MCF 10A (cell line): ENCODE data around the gene BMPR1B. TPM values are rescaled to one million over a fixed set of nuclear protein-coding genes. Genes with fewer than 3 reads are reported as not detected.

Source experiments
- BruUV-seq: library from RNA; stranded (reverse); fragments of 400-500 nt; replicated peaks from 2 replicates; lab custom pipeline; 2021; lab: Mats Ljungman, UMichigan
- CTCF ChIA-PET: fragments of 300-600 bp; sonication (Branson Sonifier 250); formaldehyde crosslinking; extraction: SDS; loops from one replicate; lab custom pipeline; 2021; ENCODE audit warnings: antibody characterized with exemption, inconsistent platforms; lab: Yijun Ruan, JAX
- POLR2A ChIA-PET: fragments of 300-600, 350-650 bp; sonication (Branson Sonifier 250); formaldehyde crosslinking; extraction: SDS; loops from one replicate; lab custom pipeline; 2020; ENCODE audit warnings: antibody characterized with exemption, inconsistent platforms; lab: Yijun Ruan, JAX
- DNase-seq: peaks from one replicate; pipeline ENCODE4 v3.0.0-alpha.2; 2018; ENCODE audit not compliant: unreplicated experiment
- H3K27ac Mint-ChIP-seq: one replicate; pipeline ENCODE4 v1.8.0; 2022; ENCODE audit warnings: mild to moderate bottlenecking, low read depth, mixed read lengths; ENCODE audit not compliant: unreplicated experiment
- H3K27me3 Mint-ChIP-seq: one replicate; pipeline ENCODE4 v1.8.0; 2022; ENCODE audit warnings: mixed read lengths; ENCODE audit not compliant: insufficient read depth, unreplicated experiment
- H3K36me3 Mint-ChIP-seq: one replicate; pipeline ENCODE4 v1.8.0; 2022; ENCODE audit warnings: mild to moderate bottlenecking, moderate library complexity, mixed read lengths; ENCODE audit not compliant: insufficient read depth, unreplicated experiment
- H3K4me1 Mint-ChIP-seq: one replicate; pipeline ENCODE4 v1.8.0; 2022; ENCODE audit warnings: mixed read lengths; ENCODE audit not compliant: insufficient read depth, unreplicated experiment
- H3K4me3 Mint-ChIP-seq: one replicate; pipeline ENCODE4 v1.8.0; 2022; ENCODE audit warnings: mild to moderate bottlenecking, moderate library complexity, mixed read lengths; ENCODE audit not compliant: unreplicated experiment
- H3K9me3 Mint-ChIP-seq: one replicate; pipeline ENCODE4 v1.8.0; 2022; ENCODE audit warnings: mixed read lengths; ENCODE audit not compliant: unreplicated experiment
- intact Hi-C: fragments of 100-400 bp; cut with micrococcal nuclease; formaldehyde crosslinking; loops from 2 replicates; pipeline ENCODE4 v1.14.1; 2022
- total RNA-seq: library from RNA; stranded (reverse); gene quantifications from 2 replicates; pipeline ENCODE4 v1.2.3, GENCODE V29; 2022
- TF ChIP-seq, protein P1 (sequence below): fragments of 200-600 bp; IDR thresholded peaks from one replicate; pipeline ENCODE4 v1.8.0; 2022; ENCODE audit warnings: antibody characterized with exemption, mild to moderate bottlenecking; ENCODE audit not compliant: unreplicated experiment

Gene BMPR1B
- total RNA-seq, 1 experiment from 2014 or later, result 18.8 TPM

GRCh38 chr4:95085124-95085833 is 327.5 kb downstream of the BMPR1B start:
- TF ChIP-seq, protein P1, sequence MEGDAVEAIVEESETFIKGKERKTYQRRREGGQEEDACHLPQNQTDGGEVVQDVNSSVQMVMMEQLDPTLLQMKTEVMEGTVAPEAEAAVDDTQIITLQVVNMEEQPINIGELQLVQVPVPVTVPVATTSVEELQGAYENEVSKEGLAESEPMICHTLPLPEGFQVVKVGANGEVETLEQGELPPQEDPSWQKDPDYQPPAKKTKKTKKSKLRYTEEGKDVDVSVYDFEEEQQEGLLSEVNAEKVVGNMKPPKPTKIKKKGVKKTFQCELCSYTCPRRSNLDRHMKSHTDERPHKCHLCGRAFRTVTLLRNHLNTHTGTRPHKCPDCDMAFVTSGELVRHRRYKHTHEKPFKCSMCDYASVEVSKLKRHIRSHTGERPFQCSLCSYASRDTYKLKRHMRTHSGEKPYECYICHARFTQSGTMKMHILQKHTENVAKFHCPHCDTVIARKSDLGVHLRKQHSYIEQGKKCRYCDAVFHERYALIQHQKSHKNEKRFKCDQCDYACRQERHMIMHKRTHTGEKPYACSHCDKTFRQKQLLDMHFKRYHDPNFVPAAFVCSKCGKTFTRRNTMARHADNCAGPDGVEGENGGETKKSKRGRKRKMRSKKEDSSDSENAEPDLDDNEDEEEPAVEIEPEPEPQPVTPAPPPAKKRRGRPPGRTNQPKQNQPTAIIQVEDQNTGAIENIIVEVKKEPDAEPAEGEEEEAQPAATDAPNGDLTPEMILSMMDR, result no peak
- no TSS peak for BruUV-seq
- intact Hi-C loops, result no loop called here
- Mint-ChIP-seq H3K27me3 (no peaks in the 10 kb centered on the region), H3K9me3 (no peaks in the 10 kb centered on the region), H3K36me3 (no peaks in the 10 kb centered on the region), H3K4me1 (peaks cover 46% of the 10 kb centered on the region), H3K4me3 (no peak overlapping the region), H3K27ac (peak overlapping the region; percentile 79)
- DNase-seq, result no peak
- POLR2A ChIA-PET, result interaction anchor here (0.6 to 0.7 kb wide), 2 partner anchors 92 to 230 kb away, joined by 4 to 5 read pairs; no protein-coding TSS in a partner anchor
- CTCF ChIA-PET, result interaction anchor here (0.6 to 0.7 kb wide), 2 partner anchors 315 to 419 kb away, joined by 3 read pairs; no protein-coding TSS in a partner anchor

- intact Hi-C loops, result no loop called here
- TF ChIP-seq, protein P1, result no peak
- H3K9me3 Mint-ChIP-seq, result no peaks in the 10 kb centered on the region
- H3K4me1 Mint-ChIP-seq, result peaks cover 52% of the 10 kb centered on the region
- H3K27me3 Mint-ChIP-seq, result no peaks in the 10 kb centered on the region
- no peak overlapping the region for H3K4me3 Mint-ChIP-seq
- peak overlapping the region; percentile 79 for H3K27ac Mint-ChIP-seq
- ChIA-PET CTCF (no interaction called here), POLR2A (interaction anchor here (0.6 to 1.5 kb wide), 6 partner anchors 139 to 632 kb away, joined by 3 to 6 read pairs (median 4); partner anchors contain the start of gene BMPR1B)
- no peak for DNase-seq
- H3K36me3 Mint-ChIP-seq, result no peaks in the 10 kb centered on the region
- BruUV-seq, result no TSS peak
These were observed 328.8 kb downstream of the BMPR1B start for GRCh38 chr4:95086551-95086950.

DNA sequence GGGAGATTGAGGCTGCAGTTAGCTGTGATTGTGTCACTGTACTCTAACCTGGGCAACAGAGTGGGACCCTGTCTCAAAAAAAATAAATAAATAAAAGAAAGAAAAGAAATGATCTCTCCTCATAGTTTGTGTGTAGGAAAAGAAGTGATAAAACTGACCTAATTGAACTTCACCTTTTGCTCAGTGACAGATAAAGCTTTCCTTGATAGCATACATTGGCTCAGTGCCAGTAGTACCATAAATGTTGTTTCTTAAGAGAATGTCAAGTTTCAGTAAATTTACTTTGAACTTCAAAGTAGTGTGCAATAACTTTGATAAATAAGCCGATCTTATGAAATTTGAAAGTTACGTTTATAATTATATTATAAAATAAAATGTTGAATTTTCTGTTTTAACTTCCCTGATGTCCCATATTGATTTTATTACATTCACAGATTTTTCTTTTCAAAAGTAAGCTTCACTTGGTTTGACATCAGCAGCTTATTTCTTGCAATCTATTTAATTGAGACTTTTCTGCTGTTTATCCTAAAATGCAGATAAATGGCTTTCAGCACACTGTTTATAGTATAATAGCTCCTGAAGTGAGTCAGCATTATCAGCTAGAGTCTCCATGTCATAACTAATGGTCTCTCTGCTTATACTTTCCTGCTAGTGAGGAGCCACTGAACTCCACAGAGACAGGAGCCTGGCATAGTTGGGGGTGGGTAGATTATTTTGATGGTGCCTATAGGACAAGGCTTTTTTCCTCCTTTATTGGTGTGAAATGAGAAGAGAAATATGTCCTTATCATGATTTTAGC is 330.1 kb downstream of the BMPR1B start:
- H3K27ac Mint-ChIP-seq, result peak overlapping the region; percentile 63
- POLR2A ChIA-PET, result interaction anchor here (0.6 to 1.5 kb wide), 7 partner anchors 9 to 835 kb away, joined by 3 to 5 read pairs (median 3); no protein-coding TSS in a partner anchor

More for the DNA sequence above, 330.1 kb downstream of the BMPR1B start:
- Mint-ChIP-seq H3K36me3 (no peaks in the 10 kb centered on the region), H3K4me1 (peaks cover 53% of the 10 kb centered on the region), H3K27me3 (no peaks in the 10 kb centered on the region), H3K4me3 (no peak overlapping the region), H3K9me3 (no peaks in the 10 kb centered on the region)
- TF ChIP-seq, protein P1, result no peak
- intact Hi-C loops, result no loop called here
- no TSS peak for BruUV-seq
- DNase-seq, result no peak
- CTCF ChIA-PET, result interaction anchor here (0.5 to 1.1 kb wide), 3 partner anchors 37 to 386 kb away, joined by 3 read pairs; no protein-coding TSS in a partner anchor
